Renal pelvis (tissue), 4 donors: ENCODE measurements around the gene CALCOCO2. TPM values are rescaled to one million over a fixed set of nuclear protein-coding genes. Genes with fewer than 3 reads are reported as not detected.
"Not testable (repeated sequence)": the region's sequence is repeated elsewhere in the genome, so short reads cannot be mapped to it uniquely, and the experiment has no call there.

Experiments
- DNase-seq: peaks from one replicate; pipeline ENCODE4 v3.0.0-alpha.2; 2013
- polyA plus RNA-seq, 3 donors: library from polyadenylated mRNA; unstranded; fragments of 120-200 nt; gene quantifications; one replicate each; pipeline ENCODE4 v1.2.1, GENCODE V29; 2013; ENCODE audit not compliant: insufficient read length in 3 of 3

CALCOCO2 gene
- polyA plus RNA-seq, 3 donors, result 68.9 to 93.9 (median 76.6) TPM

DNA sequence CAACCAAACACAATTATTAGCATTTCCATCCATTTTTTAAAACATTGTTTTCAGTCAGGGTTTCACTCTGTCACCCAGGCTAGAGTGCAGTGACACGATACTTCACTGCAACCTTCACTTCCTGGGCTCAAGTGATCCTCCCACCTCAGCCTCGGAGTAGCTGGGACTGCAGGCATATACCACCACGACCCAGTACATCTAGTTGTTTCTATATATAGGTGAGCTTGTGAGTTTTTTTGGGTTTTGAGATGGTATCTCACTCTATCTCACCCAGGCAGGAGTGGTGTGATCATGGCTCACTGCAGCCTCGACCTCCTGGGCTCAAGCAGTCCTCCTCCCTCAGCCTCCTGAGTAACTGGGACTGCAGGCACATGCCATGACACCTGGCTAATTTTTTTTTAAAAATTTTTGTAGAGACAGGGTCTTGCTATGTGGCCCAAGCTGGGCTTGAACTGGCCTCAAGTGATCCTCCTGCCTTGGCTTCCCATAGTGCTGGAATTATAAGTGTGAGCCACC is 40.3 kb downstream of the CALCOCO2 start:
- DNase-seq, result no peak

DNA sequence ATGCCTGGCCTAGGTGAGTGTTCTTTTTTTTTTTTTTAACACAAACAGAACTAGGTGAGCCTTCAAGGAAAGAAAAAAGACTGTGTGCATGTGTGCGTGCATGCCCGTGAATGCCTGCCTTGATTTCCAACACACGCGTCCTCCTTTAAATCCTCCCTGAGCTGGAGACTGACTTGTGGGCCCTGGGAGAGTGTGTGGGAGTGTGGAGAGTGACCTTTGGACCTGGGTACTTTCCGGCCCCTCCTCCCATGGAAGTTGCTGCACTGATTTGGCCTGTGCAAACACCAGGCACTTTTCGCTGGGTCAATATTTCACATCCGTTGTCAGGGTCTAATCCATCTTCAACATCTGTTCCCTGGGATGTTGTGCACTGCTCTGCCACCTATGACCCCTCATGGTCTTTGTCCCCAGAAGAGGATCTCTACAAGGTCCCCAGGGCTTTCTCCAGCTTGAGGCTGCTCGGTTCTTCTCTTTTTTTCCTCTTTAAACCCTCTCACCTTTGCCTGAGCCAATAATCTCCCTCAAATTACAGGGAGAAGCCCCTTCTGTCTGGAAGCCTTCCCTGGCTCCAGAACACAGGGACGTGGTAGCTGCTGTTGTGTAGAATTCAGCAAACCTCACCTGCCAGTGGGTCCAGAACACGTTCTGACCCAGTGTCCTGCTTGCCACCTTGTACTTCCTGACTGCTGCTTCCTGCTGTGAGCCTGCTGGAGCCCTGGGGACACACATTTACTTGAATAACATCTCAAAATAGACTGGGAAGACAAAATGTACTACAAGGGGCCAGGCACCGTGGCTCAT is 40.9 kb downstream of the CALCOCO2 start:
- peak; percentile 55 for DNase-seq

DNA sequence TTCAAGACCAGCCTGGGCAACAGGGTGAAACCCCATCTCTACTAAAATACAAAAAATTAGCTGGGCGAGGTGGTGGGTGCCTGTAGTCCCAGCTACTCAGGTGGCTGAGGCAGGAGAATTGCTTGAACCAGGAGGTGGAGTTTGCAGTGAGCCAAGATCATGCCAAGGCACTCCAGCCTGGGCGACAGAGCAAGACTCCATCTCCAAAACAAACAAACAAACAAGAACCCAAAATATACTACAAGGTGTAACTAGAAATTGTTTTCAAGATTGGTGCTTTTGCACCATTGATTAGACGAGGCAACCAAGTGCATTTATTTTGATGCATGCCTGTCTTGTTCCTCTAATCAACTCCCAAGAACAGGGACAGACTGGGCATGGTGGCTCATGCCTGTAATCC is 41.6 kb downstream of the CALCOCO2 start:
- DNase-seq, result not testable (repeated sequence)

DNA sequence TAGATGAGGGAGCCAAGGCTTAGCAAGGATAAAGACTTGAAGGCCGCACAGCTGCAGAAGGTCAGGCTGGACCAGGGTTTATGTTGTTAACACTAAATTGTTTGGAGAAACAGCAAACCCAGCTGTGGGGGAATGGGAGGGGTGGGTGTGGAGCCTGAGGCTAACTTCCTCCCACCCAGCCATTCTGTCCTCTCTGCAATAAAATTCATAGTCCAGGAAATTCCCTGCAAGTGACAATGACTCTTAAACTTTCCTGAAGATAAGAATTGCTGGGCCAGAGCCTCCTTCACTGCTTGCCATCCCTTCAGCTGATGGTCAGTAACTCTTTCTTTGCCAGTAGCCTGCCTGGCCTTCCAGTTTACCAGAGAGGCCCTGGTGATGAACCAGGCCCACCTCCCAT is 42.4 kb downstream of the CALCOCO2 start:
- DNase-seq, result peak; percentile 62

DNA sequence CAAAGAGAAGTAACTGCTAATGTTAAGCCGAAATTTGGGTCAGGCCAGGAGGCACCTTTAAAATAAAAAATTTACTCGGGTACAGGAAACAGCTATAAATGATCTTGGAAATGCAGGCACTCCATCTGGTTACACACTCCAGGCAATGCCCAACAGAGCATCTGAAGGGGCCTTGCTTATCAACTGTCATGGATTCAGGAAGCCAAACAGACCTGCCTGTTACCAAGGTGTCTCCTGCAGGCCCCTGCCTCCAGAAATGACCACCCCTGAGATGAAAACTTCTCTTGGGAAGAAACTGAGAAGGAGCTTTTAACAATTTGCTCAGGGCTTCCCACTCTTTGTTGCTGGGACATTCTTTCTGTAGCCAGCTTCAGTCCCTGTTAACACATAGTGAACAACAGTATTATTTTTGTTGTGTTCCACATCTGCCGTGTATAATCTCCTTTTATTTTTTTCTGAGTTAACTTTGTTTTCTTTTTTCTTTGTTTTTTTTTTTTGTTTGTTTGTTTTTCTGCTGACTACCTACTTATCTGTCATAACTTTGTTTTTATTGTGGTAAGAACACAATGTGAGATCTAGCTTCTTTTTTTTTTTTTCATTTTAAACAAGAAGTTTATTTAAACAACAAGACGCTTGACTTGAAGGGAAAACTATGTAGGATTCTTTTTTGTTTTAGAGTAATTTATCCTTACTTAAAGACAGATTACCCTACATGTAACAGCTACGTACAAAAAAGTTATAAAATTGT is 43.0 kb downstream of the CALCOCO2 start:
- DNase-seq, result no peak

DNA sequence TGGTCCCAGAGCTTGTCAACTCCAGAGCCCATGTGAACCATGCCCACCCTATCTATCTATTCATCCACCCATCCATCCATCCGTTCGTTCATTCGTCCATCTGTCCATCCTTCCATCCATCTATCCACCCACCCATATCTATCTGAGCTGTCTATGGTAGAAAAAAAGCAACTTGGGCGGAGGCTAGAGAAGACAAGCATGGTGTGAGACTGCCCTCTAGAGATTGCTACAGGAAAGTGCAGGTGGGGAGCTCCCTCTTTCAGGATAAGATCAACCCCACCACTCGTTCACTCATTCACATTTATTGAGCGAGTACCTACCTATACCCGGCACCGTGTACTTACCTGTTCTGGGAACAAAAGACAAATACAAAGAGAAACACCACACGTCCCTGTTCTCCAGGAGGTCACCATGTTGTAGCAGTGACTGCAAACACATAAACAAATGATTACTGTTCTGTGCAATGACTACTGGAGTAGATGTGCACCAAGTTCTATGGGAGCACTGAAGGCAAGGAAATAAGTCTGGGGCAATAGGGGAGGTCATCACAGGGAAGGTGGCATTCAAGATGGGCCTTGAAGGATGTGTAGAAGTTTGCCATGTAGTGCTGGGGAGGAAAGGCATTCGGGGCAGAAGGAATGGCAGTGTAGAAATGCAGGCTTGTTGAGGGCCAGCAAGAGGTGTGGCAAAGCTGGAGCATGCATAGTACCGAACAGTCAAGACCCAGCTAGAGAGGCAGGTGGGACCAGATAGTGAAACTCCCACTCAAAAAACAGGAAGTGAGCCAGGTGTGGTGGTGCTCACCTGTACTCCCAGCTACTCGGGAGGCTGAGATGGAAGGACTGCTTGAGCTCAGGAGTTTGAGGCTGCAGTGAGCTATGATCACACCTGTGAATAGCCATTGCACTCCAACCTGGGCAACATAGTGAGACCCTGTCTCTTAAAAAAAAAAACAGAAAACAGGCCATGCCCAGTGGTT is 48.4 kb downstream of the CALCOCO2 start:
- peak; percentile 62 for DNase-seq

DNA sequence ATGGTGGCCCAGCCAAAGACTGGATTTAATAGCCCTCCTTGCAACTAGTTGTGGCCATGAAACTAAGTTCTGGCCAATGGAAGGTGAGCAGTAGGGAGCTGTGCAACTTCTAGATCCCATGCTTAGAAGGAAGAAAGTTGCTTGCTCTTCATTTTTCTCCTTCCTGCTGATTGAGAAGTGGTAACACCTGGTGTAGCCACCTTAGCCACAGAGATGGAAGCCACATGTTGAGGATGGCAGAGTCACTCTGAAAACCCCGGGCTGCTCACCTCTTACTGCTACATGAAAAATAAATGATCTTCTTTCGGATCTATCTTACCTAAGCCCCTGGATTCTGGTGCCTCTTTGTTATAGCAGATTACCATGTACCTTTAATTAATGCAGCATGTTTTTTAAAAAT is 51.4 kb downstream of the CALCOCO2 start:
- no peak for DNase-seq

DNA sequence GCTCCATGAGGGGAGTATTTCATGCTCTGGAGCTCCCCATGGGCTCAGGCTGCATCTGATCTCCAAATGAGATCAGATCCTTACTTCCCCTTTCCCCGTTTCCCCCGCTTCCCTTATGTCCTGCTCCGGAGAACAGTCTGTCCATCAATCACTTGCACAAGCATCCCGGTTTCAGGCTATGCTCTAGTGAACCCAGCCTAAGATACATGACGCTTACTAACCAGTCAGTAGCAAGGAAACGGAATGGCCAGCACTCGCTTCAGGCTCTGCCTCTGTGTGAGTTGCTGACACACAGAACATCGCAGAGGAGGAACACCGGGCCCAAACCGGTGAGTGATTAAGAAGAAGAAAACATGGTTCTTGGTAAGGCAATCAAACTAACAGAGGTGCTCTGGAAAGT is 52.3 kb downstream of the CALCOCO2 start:
- peak; percentile 24 for DNase-seq

DNA sequence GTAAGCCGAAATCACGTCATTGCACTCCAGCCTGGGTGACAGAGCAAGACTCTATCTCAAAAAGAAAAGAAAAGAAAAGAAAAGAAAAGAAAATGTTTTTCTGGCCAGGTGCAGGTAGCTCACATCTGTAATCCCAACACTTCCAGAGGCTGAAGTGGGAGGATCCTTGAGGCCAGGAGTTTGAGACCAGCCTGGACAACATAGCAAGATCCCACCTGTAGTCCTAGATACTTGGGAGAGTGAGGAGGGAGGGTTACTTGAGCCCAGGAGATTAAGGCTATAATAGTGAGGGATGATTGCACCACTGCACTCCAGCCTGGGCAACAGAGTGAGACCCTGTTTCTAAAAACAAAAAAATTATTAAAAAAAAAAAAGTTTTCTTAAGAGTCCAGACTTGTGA is 59.3 kb downstream of the CALCOCO2 start:
- no peak for DNase-seq

DNA sequence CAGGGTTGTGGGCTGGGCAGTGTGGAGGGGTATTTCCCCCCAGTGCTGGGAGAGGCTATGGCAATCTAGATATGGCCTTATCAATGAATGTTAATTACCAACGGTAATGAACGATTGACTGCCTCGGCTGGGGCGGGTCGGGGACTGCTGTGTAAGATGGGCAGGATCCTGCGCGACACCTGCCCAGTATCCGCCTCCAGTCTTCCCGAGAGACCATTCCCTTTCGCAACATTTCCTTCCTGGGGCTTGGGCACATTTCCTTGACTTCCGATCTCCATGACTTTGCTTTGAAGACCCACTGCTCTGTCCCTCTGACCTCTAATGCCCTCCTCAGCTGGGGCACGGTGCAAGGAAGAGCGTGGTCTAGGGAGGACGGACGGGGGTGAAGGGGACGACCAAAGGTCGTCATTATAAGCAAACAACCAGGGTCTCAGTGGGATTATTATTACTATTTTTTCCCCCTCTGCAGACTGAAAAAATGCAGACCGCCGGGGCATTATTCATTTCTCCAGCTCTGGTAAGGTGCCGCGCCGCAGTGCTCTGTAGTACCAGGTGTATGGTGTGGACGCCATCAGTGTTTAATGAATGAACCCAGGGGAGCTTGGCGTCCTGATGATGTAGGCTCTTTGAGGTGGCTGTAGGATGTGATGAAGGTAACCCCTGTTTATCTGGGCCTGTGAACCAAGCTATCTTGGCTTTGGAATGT is 62.3 kb downstream of the CALCOCO2 start:
- no peak for DNase-seq

DNA sequence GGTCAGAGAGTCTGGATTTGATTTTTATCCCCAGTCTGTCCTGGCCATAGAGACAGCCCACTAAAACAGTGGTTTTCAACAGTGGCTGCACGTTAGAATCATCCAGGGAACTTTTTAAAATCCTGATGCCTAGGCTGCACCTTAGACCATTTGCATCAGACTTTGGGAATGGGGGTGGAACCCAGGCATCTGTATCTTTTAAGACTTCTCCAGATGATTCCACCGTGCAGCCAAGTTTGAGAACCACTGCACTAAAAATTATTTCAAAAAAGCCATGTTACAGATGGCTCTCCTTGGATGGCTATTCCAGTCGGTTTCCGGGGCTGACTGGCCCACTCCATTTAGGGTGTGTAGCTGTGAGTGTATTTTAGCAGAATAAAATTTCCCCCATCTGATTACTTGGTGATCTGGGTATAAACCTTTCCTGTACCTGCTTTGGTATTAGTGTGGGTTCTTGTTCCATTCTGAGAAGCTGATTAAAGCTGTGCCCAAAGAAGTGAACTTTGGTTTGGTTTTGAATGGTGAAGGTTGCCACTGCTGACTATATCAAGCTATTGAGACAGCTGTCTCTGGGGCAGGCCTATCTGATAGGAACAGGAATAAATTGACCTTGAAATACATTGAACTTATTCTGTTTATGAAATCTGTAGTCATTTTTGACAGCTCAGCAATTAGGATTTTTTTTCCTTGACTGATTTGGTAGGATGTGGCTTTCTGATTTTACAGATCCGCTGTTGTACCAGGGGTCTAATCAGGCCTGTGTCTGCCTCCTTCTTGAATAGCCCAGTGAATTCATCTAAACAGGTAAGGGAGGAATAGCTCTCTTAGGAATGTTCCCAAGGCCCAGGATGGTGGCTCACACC is 63.0 kb downstream of the CALCOCO2 start:
- no peak for DNase-seq

DNA sequence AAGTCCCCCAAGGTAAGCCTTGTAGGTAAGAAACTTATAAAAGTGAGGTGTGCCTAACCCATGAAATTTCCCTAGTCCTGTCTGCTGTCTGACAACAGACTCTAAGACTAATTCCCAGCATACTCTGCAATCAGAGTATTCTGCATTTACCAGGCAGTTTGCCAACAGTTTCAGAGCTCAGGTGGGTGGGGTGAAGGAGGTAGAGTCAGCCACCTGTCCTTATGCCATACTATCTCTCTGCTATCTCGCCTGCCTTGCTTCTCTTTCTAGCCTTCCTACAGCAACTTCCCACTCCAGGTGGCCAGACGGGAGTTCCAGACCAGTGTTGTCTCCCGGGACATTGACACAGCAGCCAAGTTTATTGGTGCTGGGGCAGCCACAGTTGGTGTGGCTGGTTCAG is 64.1 kb downstream of the CALCOCO2 start:
- no peak for DNase-seq

DNA sequence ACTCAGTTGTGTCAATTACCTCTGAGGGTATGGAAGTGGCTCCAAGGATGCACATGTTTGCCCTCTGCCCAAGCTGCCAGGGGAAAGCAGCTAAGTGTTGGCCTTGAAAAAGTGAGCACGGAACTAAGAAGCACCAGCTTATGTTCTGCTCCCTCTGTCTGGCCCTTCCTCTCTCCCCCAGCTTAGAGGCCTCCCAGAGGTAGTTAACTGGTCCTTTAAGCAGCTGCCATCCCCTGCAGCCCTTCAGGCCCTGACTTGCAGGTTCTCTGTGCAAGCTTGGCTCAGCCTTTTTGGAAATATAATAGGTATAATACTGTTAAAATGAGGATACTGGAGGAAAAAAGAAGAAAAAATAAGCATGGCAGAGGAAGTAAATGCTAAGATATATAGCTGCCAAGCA is 70.4 kb downstream of the CALCOCO2 start:
- DNase-seq, result no peak

DNA sequence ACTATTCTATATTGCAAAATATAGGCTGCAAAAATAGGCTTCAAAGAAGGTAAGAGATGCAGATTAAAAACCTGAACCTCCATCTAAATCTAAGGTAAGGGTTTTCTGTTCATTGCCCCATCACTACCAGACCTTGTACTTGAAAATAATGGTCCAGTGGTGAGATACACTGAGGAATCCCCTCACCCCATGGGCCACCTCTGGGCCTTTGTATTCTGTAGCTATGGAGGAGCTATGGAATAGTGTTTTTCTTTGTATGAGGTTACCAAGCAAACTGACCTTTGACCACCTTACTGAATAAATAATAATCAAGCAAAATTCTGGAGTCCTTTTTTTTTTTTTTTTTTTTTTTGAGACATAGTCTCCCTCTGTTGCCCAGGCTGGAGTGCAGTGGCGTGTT is 72.6 kb downstream of the CALCOCO2 start:
- DNase-seq, result no peak

DNA sequence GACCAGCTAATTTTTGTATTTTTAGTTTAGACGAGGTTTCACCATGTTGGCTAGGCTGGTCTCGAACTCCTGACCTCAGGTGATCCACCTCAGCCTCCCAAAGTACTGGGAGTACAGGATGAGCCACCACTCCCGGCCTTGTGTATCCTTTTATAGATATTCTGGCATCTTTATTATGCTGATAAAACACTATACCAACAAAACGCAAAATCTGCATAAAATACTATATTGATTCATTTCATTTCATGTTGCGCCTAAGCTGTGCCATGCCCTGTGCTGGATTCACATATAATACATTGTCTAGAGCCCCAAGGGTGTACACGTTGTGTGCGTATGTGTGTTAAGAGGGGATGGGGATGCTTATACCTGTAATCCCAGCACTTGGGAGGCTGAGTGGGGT is 73.6 kb downstream of the CALCOCO2 start:
- DNase-seq, result no peak

DNA sequence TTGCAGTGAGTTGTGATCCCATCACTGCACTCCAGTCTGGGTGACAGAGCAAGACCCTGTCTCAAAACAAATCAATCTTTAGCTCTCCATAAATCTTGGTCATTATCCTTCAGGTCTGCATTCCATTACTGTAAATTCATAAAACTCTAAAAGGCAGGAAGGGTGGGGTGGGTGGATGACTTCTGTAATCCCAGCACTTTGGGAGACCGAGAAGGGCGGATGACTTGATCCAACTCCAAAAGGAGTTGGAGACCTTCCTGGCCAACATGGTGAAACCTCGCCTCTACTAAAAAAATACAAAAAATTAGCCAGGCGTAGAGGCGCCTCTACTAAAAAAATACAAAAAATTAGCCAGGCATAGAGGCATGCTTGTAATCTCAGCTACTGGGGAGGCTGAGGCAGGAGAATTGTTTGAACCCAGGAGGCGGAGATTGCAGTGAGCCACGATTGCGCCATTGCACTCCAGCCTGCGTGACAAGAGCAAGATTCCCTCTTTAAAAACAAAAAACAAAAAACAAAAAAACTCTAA is 75.2 kb downstream of the CALCOCO2 start:
- DNase-seq, result no peak

DNA sequence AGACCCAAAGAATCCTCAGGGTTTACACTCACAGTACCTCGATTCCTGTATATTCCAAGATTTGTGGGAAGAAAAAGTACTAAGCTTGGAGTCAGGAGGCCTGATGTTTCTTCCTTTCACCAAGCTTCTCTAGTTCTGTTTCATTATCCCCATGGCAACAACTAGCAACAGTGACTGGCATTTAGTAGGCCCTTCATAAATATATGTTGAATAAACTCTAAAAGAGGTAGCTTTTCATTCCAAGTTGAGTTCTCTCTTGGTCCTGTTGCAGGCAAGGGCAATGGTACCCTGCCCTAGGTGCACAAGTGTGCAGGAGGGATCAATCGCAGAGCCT is 76.8 kb downstream of the CALCOCO2 start:
- DNase-seq, result no peak

DNA sequence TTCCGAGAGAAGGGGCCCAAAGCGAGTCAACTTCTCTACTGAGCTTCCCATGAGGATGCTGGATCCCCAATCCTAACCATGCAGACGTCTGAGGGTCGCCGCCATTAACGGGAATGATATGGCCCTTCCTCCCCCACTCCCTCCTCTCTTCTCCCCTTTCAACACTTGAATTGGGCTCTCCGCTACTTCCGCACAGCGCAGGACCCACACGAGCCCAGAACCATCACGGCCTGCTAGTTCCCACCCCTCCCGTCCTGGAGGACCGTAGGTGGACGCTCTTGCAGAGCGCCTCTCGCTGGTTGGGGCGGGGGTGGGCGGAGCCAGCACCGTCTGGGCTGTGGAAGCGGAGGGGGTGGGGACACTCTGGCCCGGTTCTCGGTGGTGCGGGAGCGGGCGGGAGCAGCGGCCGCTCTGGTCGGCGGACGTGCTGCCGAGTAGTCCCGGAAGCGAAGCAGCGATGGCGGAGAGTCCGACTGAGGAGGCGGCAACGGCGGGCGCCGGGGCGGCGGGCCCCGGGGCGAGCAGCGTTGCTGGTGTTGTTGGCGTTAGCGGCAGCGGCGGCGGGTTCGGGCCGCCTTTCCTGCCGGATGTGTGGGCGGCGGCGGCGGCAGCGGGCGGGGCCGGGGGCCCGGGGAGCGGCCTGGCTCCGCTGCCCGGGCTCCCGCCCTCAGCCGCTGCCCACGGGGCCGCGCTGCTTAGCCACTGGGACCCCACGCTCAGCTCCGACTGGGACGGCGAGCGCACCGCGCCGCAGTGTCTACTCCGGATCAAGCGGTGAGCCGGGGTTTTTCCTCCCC is 77.4 kb downstream of the CALCOCO2 start, which contains the start of gene UBE2Z:
Gene UBE2Z (plus strand): TSS at position 361 of the 797 bp plus-strand sequence. CDS start 97 bp downstream, at position 458.
- DNase-seq, result peak; percentile 95

DNA sequence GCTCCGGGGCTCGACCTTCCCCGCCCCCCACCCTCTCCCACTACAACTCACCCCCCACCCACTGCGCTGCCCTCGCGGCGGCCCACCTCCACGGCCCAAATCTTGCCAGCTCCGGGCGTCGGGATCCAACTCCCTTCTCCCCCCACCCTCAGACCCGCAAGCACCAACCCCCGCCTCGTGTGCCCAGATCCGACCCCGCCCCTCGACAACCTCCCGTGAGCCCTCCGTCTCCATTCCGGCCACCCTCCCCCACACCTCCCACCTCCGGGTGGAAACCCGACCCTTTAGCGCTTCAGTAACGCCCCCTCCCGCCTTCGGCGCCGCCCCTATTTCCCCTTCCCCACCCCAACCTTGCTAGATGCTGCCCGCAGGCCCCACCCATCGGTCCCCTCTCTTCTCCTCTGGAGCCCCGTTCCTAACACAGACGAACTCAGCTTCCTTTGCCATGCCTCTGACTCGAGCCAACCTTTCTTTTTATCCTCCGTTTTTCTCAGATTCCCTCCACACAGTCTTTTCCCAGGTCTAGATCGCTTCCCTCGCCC is 78.1 kb downstream of the CALCOCO2 start:
- peak; percentile 93 for DNase-seq
